Measurements from ENCODE around the gene FEN1. TPM values are rescaled to one million over a fixed set of nuclear protein-coding genes. Genes with fewer than 3 reads are reported as not detected.
A peak's percentile ranks its signal among the peaks of the same experiment; 100 is the strongest.

FEN1 gene
- total and polyA plus RNA-seq, 12 donors: 3.9 to 32.0 (median 10.0) TPM

DNA sequence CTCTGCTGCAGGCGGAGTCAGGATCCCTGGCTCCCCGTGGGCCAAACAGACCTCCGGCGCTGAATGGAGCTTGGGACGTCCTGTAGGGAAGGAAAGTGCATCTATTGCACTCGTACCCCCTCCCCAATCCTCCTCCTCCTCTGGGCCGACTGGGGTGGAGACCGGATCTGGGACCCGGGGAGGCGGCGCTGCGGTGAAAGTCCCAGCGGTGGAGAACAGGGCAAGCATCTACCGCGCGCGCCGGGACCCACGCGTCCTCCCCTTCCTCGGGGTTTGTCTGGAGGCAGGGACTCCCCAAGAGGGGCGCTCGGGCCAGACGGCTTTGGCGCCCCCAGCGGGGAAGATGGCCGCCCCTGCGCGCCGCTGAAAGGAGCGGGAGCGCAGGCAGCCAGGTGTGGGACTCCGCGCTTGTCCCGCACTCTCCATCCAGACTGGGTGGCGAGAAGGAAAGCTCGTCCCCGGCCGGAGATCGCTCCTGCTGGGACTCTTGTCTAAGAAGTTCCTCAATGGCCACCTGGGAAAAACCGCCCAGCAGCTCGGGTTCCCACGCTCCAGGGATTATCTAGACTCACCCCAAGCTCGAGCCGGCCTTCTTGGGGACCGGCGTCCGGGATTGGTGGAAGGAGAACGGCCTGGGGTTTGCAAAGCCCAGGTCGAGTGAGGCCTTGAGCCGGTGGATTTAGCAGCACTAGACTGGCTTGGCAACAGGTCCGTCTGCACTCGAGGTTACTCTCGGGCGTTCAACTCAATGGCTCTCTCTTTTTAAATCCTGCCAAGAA lies 36.1 kb downstream of the FEN1 start:
- H3K9me3 ChIP-seq (replicated peaks in 1 of 3): no peaks in the 10 kb centered on the region
- peak; percentile 54 to 90 (median 82) for DNase-seq
- H3K36me3 ChIP-seq (replicated peaks in 1 of 2): no peaks in the 10 kb centered on the region
- peak overlapping the region; percentile 68 to 98 (median 92) for H3K27ac ChIP-seq
- 1 to 12% (median 2%) methylated on average over 6 to 55 of the region's 55 CpGs for WGBS, 4 donors
- peak overlapping the region; percentile 53 to 81 (median 76) for H3K4me3 ChIP-seq
- peaks cover 27 to 54% of the 10 kb centered on the region in 2 donors for H3K4me1 ChIP-seq (replicated peaks in 1 of 2)
- peak in 1 of 2 donors; percentile 76 for TF ChIP-seq POLR2A (IDR thresholded peaks at IDR 0.05)
- TF ChIP-seq, protein P1, sequence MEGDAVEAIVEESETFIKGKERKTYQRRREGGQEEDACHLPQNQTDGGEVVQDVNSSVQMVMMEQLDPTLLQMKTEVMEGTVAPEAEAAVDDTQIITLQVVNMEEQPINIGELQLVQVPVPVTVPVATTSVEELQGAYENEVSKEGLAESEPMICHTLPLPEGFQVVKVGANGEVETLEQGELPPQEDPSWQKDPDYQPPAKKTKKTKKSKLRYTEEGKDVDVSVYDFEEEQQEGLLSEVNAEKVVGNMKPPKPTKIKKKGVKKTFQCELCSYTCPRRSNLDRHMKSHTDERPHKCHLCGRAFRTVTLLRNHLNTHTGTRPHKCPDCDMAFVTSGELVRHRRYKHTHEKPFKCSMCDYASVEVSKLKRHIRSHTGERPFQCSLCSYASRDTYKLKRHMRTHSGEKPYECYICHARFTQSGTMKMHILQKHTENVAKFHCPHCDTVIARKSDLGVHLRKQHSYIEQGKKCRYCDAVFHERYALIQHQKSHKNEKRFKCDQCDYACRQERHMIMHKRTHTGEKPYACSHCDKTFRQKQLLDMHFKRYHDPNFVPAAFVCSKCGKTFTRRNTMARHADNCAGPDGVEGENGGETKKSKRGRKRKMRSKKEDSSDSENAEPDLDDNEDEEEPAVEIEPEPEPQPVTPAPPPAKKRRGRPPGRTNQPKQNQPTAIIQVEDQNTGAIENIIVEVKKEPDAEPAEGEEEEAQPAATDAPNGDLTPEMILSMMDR (IDR thresholded peaks at IDR 0.05): peak; percentile 6 to 47 (median 38)
- intact Hi-C loops (cut with DNase I): no loop called here
- no peaks in the 10 kb centered on the region for H3K27me3 ChIP-seq

DNA sequence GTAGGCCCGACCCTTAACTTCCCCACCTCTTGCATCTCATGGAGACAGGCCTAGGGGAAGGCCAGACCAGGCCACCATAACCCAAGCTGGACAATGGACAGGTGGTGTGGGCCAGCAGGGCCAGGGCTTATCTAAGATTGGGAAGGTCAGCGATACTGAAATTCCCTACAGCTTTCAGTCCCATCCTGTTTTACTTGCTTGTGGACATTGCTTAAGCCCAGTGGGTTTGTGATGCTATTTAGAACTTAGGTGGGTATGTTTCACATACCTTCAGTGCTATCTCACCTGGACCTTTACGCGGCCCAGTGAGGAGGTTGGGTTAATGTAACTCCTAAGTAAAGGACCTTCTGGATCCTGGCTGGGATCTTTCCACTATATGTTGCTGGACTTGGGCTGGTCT lies 37.1 kb downstream of the FEN1 start:
- H3K4me1 ChIP-seq (replicated peaks in 1 of 2): peaks cover 34 to 64% of the 10 kb centered on the region in 2 donors
- no peaks in the 10 kb centered on the region for H3K27me3 ChIP-seq
- H3K36me3 ChIP-seq (replicated peaks in 1 of 2): no peaks in the 10 kb centered on the region
- peak overlapping the region in 2 of 4 donors; percentile 53 to 81 for H3K4me3 ChIP-seq
- TF ChIP-seq, protein P1 (IDR thresholded peaks at IDR 0.05): no peak
- no peak for TF ChIP-seq POLR2A (IDR thresholded peaks at IDR 0.05)
- no peak for DNase-seq
- H3K9me3 ChIP-seq (replicated peaks in 1 of 3): no peaks in the 10 kb centered on the region
- intact Hi-C loops (cut with DNase I): no loop called here
- peak overlapping the region; percentile 68 to 98 (median 92) for H3K27ac ChIP-seq
- 36 to 60% (median 42%) methylated on average over 4 of the region's 4 CpGs for WGBS, 4 donors

DNA sequence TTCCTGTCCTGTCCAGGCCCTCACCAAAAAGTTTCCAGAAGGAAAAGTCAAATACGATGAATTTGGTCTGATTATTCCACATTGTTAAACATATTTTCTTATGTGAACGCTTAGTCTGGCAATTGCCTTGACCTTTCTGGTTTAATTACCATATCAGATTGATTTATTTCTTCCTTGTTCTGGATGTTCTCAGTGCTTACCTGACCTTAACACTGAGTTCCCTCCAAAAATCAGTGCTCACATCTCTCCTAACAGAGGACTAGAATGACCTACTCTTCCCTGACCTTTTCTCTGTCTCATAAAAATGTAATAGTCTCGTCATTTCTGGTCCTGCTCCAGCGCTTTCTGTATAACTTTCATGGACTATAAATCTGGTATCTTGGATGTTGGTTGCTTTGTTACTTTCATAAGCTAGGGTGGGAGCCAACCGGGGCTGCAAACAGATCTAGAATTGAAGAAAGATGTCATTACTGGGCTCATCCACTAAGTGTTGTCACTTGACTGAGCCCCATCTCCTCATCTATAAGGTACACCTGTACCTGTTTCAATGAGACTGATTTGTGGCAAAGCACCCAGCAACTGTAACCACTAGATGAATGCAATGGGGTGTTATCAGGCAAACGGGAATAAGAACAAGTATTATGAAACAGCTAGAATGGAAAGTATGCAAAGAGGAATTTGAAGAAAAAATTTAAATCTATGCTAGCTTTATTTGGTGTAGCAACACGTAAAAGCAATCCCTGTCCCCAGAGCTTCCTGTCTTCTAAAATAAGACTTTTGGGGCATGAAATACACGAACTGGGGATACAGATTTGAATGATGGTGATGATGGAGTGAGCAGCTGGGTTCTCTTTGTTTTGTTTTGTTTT lies 37.8 kb downstream of the FEN1 start:
- peaks cover 41 to 71% of the 10 kb centered on the region in 2 donors for H3K4me1 ChIP-seq (replicated peaks in 1 of 2)
- H3K9me3 ChIP-seq (replicated peaks in 1 of 3): no peaks in the 10 kb centered on the region
- WGBS, 4 donors: 13 to 23% (median 20%) methylated on average over 8 of the region's 8 CpGs
- peak in 2 of 7 donors; percentile 54 to 55 for DNase-seq
- H3K27ac ChIP-seq: peak overlapping the region; percentile 42 to 98 (median 92)
- peak overlapping the region in 1 of 4 donors; percentile 81 for H3K4me3 ChIP-seq
- no peaks in the 10 kb centered on the region for H3K36me3 ChIP-seq (replicated peaks in 1 of 2)
- no peak for TF ChIP-seq POLR2A (IDR thresholded peaks at IDR 0.05)
- TF ChIP-seq, protein P1 (IDR thresholded peaks at IDR 0.05): peak in 1 of 6 experiments; percentile 9
- intact Hi-C loops (cut with DNase I): no loop called here
- H3K27me3 ChIP-seq: no peaks in the 10 kb centered on the region

DNA sequence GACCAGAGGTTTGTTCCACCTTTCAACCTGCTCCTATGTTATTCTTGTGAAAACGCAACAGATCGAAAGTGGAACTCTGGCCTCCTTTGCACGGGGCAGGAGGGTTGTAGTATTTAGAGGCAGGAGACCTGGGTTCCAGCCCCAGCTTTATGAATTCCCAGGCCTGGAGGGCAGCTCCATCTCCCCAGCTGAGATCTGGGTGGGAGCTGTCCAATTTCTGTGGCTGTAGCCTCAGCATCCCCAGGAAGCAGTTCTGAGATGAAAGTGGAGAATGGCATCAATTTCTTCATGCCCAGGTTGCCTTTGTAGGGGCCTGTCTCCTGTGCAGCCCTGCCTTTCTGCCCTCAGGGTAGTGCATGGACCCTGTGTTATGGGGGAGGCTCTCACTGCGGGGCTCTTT lies 39.5 kb downstream of the FEN1 start:
- no peak for DNase-seq
- no peaks in the 10 kb centered on the region for H3K9me3 ChIP-seq (replicated peaks in 1 of 3)
- no peaks in the 10 kb centered on the region for H3K27me3 ChIP-seq
- no peak overlapping the region for H3K4me3 ChIP-seq
- TF ChIP-seq POLR2A (IDR thresholded peaks at IDR 0.05): no peak
- TF ChIP-seq, protein P1 (IDR thresholded peaks at IDR 0.05): no peak
- intact Hi-C loops (cut with DNase I): no loop called here
- peaks cover 36 to 71% of the 10 kb centered on the region in 2 donors for H3K4me1 ChIP-seq (replicated peaks in 1 of 2)
- 70 to 82% (median 73%) methylated on average over 4 of the region's 4 CpGs for WGBS, 4 donors
- H3K36me3 ChIP-seq (replicated peaks in 1 of 2): no peaks in the 10 kb centered on the region
- peak overlapping the region in 4 of 5 donors; percentile 3 to 98 (median 94) for H3K27ac ChIP-seq
